Measurements from ENCODE around the gene RPS8.

Gene RPS8

DNA sequence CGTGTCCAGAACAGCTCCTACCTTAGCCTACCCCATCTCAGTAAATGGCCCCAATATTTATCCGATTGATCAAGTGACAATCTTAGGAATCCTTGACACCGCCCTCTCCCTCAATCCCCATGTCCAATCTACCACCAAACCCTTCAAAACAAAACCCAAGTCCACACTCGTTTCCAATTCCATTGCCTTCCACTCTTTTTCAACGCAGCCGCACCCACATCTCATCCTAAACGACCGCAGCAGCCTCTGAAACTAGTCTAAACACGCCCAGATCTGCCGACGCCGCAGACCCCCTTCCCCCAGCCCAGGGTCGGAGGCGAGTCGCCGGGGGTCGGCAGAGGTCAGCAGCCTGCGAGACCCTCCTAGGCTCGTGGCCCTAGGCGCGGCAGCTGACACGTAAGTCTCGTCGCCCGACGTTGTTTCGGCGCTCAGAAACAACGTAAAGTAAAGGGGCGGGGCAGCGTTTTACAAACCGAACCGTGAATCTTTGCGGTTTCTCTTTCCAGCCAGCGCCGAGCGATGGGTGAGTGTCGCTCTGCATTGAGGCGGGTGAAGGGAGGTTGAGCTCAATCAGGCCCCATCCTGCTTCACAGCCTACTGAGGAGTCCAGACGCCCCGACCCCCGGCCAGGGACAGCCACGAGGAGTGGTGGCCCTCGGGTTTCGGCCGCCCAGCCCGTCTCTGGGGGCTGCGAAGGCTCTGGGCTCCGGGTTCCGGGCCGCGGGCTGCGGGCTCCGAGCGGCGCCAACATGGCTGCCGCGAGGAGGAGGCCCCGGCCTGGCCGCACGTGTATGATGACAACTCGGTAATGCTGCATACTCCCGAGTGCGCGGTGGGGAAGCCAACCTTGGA, at the start of gene RPS8:
RPS8 (plus strand) TSS at position 463 of the 852 bp plus-strand sequence; CDS start at position 520, 57 bp downstream.
- no peak for TF ChIP-seq CTCF (IDR thresholded peaks at IDR 0.05)

DNA sequence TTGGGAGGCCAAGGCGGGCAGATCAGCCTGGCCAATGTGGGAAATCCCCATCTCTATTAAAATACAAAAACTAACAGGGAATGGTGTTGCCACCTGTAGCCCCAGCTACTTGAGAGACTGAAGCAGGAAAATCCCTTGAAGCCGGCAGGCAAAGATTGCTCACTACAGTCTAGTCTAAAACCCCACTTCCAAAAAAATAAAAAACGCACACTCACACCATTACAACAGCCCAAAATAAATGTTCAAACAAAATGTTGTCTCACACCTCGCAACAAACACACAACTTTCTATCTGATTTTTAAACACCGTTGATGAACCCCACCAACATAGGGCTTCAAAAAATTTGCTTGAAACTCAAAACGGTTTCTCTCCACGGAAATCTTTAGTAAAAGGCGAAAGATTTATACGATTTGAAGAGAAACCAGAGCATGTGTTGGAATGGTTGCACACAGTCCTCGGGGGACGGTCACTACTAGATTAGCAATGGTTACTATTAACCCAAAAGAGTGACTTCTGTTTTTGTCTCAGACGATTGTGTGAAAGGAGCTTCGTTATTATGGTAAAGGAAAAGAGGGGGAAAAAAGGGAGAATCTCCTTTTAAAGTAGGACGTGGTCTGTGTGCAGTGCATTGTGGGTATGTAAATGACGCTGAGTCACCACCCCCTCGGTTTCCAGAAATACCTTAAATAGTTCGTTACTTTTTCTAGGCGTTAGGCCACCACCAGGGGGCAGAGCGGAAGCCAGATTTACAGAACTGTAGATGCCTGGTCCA, 44.4 kb upstream of the RPS8 start, which contains the start of gene RNU5D-1:
RNU5D-1 (minus strand) TSS at position 430 of the 772 bp plus-strand sequence.
- TF ChIP-seq CTCF (IDR thresholded peaks at IDR 0.05), result peak; percentile 91

- TF ChIP-seq CTCF (IDR thresholded peaks at IDR 0.05), result no peak
These were observed 42.0 kb upstream of the RPS8 start for GRCh38 chr1:44733365-44733764.

DNA sequence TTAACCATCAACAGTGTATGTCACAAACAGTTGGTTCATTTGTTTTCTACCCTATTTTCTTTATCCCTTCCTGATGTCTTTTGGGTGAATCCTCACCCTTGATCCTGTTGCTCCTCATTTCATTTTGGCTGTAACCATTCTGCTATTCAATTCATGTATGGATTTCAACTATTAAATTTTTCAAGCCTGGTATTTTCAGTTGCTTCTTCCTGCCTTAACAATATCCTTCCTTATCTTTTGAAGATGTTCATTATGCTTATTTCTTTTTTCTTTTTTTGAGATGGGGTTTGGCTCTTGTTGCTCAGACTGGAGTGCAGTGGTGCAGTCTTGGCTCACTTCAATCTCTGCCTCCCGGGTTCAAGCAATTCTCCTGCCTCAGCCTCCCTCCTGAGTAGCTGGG, 41.6 kb upstream of the RPS8 start:
- no peak for TF ChIP-seq CTCF (IDR thresholded peaks at IDR 0.05)

- TF ChIP-seq CTCF (IDR thresholded peaks at IDR 0.05), result no peak
These were observed 39.3 kb upstream of the RPS8 start for GRCh38 chr1:44735992-44736391.

GRCh38 chr1:44739307-44740178, 35.8 kb upstream of the RPS8 start, which contains the start of gene KIF2C:
TSS of gene KIF2C (plus strand) at chr1:44739837. CDS start at chr1:44739933, 96 bp downstream.
- TF ChIP-seq CTCF (IDR thresholded peaks at IDR 0.05), result no peak

DNA sequence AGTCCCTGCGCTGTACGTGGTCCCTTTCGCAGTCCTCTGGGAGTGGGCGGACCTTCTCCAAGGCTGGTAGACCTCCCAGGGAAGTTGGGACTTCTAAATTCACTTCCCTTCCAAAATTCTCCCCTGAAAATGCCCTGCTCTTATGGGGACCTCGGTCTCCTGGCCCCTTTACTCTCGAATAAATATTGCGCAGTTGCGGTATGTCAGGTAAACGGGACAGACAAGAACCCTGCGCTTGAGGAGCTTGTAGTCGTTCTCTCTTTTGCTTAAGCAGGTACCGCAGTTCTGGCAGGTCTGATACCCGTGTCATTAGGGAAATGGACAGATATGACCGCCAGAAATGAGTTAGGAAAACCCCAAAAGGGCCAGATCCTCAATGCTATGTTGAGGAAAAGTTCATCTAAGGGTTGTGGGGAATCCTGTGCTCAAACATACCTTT, 35.1 kb upstream of the RPS8 start:
- no peak for TF ChIP-seq CTCF (IDR thresholded peaks at IDR 0.05)
